Urothelium cell line (cell line): Measurements from ENCODE around the gene ASCL5.

Source experiments
- DNase-seq: peaks from one replicate; pipeline ENCODE4 v3.0.0; 2011; ENCODE audit warnings: low spot score, mixed read lengths
- FAIRE-seq: peaks from 2 replicates; lab custom pipeline; 2011; peaks lifted over from hg19 to GRCh38; lab: Jason Lieb, UNC

ASCL5 gene

GRCh38 chr1:201088395-201088794, 38.6 kb downstream of the ASCL5 start:
- no peak for FAIRE-seq
- no peak for DNase-seq

- DNase-seq: peak; percentile 74
- no peak for FAIRE-seq
Measured at GRCh38 chr1:201085902-201086735, 40.9 kb downstream of the ASCL5 start.

GRCh38 chr1:201084295-201084694, 42.7 kb downstream of the ASCL5 start:
- DNase-seq (no peak), FAIRE-seq (no peak)

GRCh38 chr1:201083741-201084140, 43.2 kb downstream of the ASCL5 start:
- DNase-seq (no peak), FAIRE-seq (no peak)

- no peak for FAIRE-seq
- DNase-seq: no peak
Measured at GRCh38 chr1:201080135-201080534, 46.8 kb downstream of the ASCL5 start.

GRCh38 chr1:201077736-201078135, 49.2 kb downstream of the ASCL5 start:
- FAIRE-seq (no peak), DNase-seq (no peak)

GRCh38 chr1:201077116-201077515, 49.9 kb downstream of the ASCL5 start:
- FAIRE-seq: peak; percentile 13

GRCh38 chr1:201076092-201076491, 50.9 kb downstream of the ASCL5 start:
- FAIRE-seq (no peak), DNase-seq (no peak)

More at GRCh38 chr1:201077116-201077515, 49.9 kb downstream of the ASCL5 start:
- DNase-seq: no peak

- FAIRE-seq (no peak), DNase-seq (no peak)
Measured at GRCh38 chr1:201074018-201074417, 53.0 kb downstream of the ASCL5 start.

- FAIRE-seq: no peak
- DNase-seq: no peak
Measured at GRCh38 chr1:201072922-201073321, 54.1 kb downstream of the ASCL5 start.

- FAIRE-seq (no peak), DNase-seq (no peak)
Measured at GRCh38 chr1:201072149-201072548, 54.8 kb downstream of the ASCL5 start.

- DNase-seq (no peak), FAIRE-seq (no peak)
Measured at GRCh38 chr1:201069636-201070035, 57.3 kb downstream of the ASCL5 start.

- no peak for DNase-seq
- no peak for FAIRE-seq
Measured at GRCh38 chr1:201068976-201069375, 58.0 kb downstream of the ASCL5 start.

- FAIRE-seq: no peak
- DNase-seq: no peak
Measured at GRCh38 chr1:201066986-201067385, 60.0 kb downstream of the ASCL5 start.

- DNase-seq: no peak
- no peak for FAIRE-seq
Measured at GRCh38 chr1:201065686-201066085, 61.3 kb downstream of the ASCL5 start.

- DNase-seq: no peak
Measured at GRCh38 chr1:201064806-201065205, 62.2 kb downstream of the ASCL5 start.

More at GRCh38 chr1:201064806-201065205, 62.2 kb downstream of the ASCL5 start:
- FAIRE-seq: no peak
